B cell (primary cell): ENCODE data around the gene KIAA1614.

Source experiments
- CTCF ChIP-seq: fragments of 200-600 bp; IDR thresholded peaks from one replicate; pipeline ENCODE4 v1.8.0; 2022; ENCODE audit warnings: antibody characterized with exemption, mild to moderate bottlenecking
- EZH2 ChIP-seq: IDR thresholded peaks from 2 replicates; pipeline ENCODE4 v1.6.1; 2012; ENCODE audit warnings: borderline replicate concordance, low read depth, mild to moderate bottlenecking, moderate library complexity, low read length; ENCODE audit not compliant: insufficient read depth, poor library complexity, severe bottlenecking

- no peak for TF ChIP-seq CTCF
- no peak for TF ChIP-seq EZH2
Measured at GRCh38 chr1:180967558-180967957, 54.9 kb downstream of the KIAA1614 start.
